Regular cardiac myocyte (primary cell): ENCODE results near the gene ATAD3C. TPM values are rescaled to one million over a fixed set of nuclear protein-coding genes. Genes with fewer than 3 reads are reported as not detected.

Experiments
- total RNA-seq: library from RNA; depleted of rRNA; stranded (reverse); fragments of >200 nt; gene quantifications from 2 replicates; pipeline ENCODE4 v1.2.3, GENCODE V29; 2014

The ATAD3C gene
- not detected in 2 replicates for total RNA-seq

GRCh38 chr1:1449099-1449739, at the start of gene ATAD3C:
TSS of gene ATAD3C (plus strand) at chr1:1449689. CDS start at chr1:1450684, 995 bp downstream.

GRCh38 chr1:1406821-1407635, 42.5 kb upstream of the ATAD3C start, which contains the start of gene MRPL20:
TSS of gene MRPL20 (minus strand) at chr1:1407293. CDS start at chr1:1407217, 76 bp downstream.

GRCh38 chr1:1421147-1421906, 28.2 kb upstream of the ATAD3C start, which contains the start of gene ANKRD65:
TSS of gene ANKRD65 (minus strand) at chr1:1421276. CDS start at chr1:1421005, 271 bp downstream.

GRCh38 chr1:1435106-1435903, 14.2 kb upstream of the ATAD3C start, which contains the start of gene VWA1:
TSS of gene VWA1 (plus strand) at chr1:1435690. CDS start at chr1:1435749, 59 bp downstream.

GRCh38 chr1:1471389-1472052, 22.0 kb downstream of the ATAD3C start, which contains the start of gene ATAD3B:
TSS of gene ATAD3B (plus strand) at chr1:1471765. CDS start at chr1:1471885, 120 bp downstream.

GRCh38 chr1:1511533-1512285, 62.2 kb downstream of the ATAD3C start, which contains the start of gene ATAD3A:
TSS of gene ATAD3A (plus strand) at chr1:1512162. CDS start at chr1:1512269, 107 bp downstream.

Other genes with a start within 250 kb of the ATAD3C start
- 0.28 TPM in 1 of 2 replicates, not detected in the other for gene TNFRSF18, start 243.1 kb upstream of the ATAD3C start, total RNA-seq
- gene TNFRSF4, start 235.5 kb upstream of the ATAD3C start, total RNA-seq = not detected in 2 replicates
- 90.1 and 109 TPM in 2 replicates for gene SDF4, start 217.7 kb upstream of the ATAD3C start, total RNA-seq
- 28.2 and 31.2 TPM in 2 replicates for gene B3GALT6, start 217.5 kb upstream of the ATAD3C start, total RNA-seq
- gene C1QTNF12, start 203.0 kb upstream of the ATAD3C start, total RNA-seq = 0.38 and 0.85 TPM in 2 replicates
- gene UBE2J2, start 175.8 kb upstream of the ATAD3C start, total RNA-seq = 31.3 and 43.5 TPM in 2 replicates
- 0.58 and 1.4 TPM in 2 replicates for gene SCNN1D, start 169.3 kb upstream of the ATAD3C start, total RNA-seq
- 33.0 and 34.3 TPM in 2 replicates for gene ACAP3, start 141.8 kb upstream of the ATAD3C start, total RNA-seq
- gene PUSL1, start 141.1 kb upstream of the ATAD3C start, total RNA-seq = 8.7 and 22.8 TPM in 2 replicates
- gene INTS11, start 125.0 kb upstream of the ATAD3C start, total RNA-seq = 34.1 and 42.0 TPM in 2 replicates
- 9.0 and 11.5 TPM in 2 replicates for gene CPTP, start 124.9 kb upstream of the ATAD3C start, total RNA-seq
- under 0.01 TPM in 2 replicates for gene TAS1R3, start 118.4 kb upstream of the ATAD3C start, total RNA-seq
- 86.0 and 119 TPM in 2 replicates for gene DVL1, start 100.3 kb upstream of the ATAD3C start, total RNA-seq
- 121 and 141 TPM in 2 replicates for gene MXRA8, start 91.1 kb upstream of the ATAD3C start, total RNA-seq
- 82.6 and 152 TPM in 2 replicates for gene AURKAIP1, start 74.5 kb upstream of the ATAD3C start, total RNA-seq
- gene CCNL2, start 50.4 kb upstream of the ATAD3C start, total RNA-seq = 63.8 and 140 TPM in 2 replicates
- 58.9 and 129 TPM in 2 replicates for gene MRPL20, start 42.4 kb upstream of the ATAD3C start, total RNA-seq
- gene ANKRD65, start 28.4 kb upstream of the ATAD3C start, total RNA-seq = under 0.01 TPM in 2 replicates
- gene VWA1, start 14.0 kb upstream of the ATAD3C start, total RNA-seq = 2.9 and 9.0 TPM in 2 replicates
- 15.8 and 46.6 TPM in 2 replicates for gene ATAD3B, start 22.1 kb downstream of the ATAD3C start, total RNA-seq
- gene ATAD3A, start 62.5 kb downstream of the ATAD3C start, total RNA-seq = 18.9 and 64.2 TPM in 2 replicates
- gene TMEM240, start 90.9 kb downstream of the ATAD3C start, total RNA-seq = 1.5 and 3.7 TPM in 2 replicates
- gene SSU72, start 125.2 kb downstream of the ATAD3C start, total RNA-seq = 71.9 and 130 TPM in 2 replicates
- gene FNDC10, start 150.4 kb downstream of the ATAD3C start, total RNA-seq = 1.3 and 1.7 TPM in 2 replicates
- 62.1 and 115 TPM in 2 replicates for gene MIB2, start 165.8 kb downstream of the ATAD3C start, total RNA-seq
- 8.1 and 10.7 TPM in 2 replicates for gene MMP23B, start 182.5 kb downstream of the ATAD3C start, total RNA-seq
- 5.6 and 14.6 TPM in 2 replicates for gene CDK11B, start 209.3 kb downstream of the ATAD3C start, total RNA-seq
- gene SLC35E2B, start 243.1 kb downstream of the ATAD3C start, total RNA-seq = 20.7 and 26.8 TPM in 2 replicates